Right renal pelvis (tissue), 4 donors: ENCODE data around the gene ZDHHC8. TPM values are rescaled to one million over a fixed set of nuclear protein-coding genes. Genes with fewer than 3 reads are reported as not detected.
A peak's percentile ranks its signal among the peaks of the same experiment; 100 is the strongest.

Experiments used
- DNase-seq, 4 donors: peaks; one replicate each; pipeline ENCODE4 v3.0.0-alpha.2; 2013; ENCODE audit warnings: low read depth in 4 of 4, low spot score in 3 of 4, missing footprints in 1 of 4
- polyA plus RNA-seq, 4 donors: library from polyadenylated mRNA; unstranded; fragments of 120-200 nt; gene quantifications; one replicate each; pipeline ENCODE4 v1.2.1, GENCODE V29; 2013; ENCODE audit not compliant: insufficient read length in 4 of 4

The ZDHHC8 gene
- polyA plus RNA-seq, 4 donors, result 34.7 to 55.9 (median 40.9) TPM

DNA sequence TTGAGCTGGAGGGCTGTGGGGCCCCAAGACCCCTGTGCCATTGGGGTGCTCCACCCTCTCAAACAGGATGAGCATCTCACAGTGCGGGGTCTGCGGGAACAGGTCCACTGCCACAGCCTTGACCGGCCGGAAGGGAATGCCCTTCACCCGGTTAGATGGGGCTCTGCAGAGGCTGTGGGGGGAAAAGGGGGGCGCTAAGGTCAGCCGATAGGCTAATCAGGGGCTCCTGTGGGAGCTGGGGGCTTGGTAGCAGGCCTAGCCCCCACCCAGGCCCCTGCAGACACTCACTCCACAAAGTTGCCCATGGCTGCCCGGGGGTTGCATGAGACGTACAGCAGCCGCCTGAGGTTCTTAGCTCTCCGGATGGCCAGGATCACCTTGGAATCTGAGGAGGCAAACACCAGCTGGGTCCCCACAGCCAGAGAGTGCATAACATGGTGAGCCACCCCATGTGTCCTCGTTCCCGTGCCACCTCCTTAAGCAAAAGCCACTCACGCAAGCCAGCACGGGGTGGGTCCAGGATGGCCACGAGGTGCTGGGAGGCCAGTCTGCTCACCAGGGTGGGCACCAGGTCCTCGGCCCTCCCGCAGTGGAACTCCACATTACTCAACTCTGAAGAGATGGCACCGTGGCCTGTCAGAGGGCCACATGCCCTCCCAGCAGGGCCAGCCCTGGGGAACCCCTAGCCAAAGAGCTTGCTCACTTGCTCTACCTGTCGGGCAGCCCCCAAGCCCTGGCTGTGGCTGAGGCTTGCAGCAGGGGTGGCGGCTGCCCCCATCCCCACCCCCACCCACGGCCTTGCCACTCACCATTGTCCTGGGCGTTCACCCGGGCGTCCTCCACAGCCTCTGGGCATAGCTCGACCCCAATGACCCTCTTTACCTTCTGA is 18.7 kb upstream of the ZDHHC8 start:
- DNase-seq, result no peak

GRCh38 chr22:20113551-20114310 is 17.9 kb upstream of the ZDHHC8 start:
- DNase-seq, result no peak

DNA sequence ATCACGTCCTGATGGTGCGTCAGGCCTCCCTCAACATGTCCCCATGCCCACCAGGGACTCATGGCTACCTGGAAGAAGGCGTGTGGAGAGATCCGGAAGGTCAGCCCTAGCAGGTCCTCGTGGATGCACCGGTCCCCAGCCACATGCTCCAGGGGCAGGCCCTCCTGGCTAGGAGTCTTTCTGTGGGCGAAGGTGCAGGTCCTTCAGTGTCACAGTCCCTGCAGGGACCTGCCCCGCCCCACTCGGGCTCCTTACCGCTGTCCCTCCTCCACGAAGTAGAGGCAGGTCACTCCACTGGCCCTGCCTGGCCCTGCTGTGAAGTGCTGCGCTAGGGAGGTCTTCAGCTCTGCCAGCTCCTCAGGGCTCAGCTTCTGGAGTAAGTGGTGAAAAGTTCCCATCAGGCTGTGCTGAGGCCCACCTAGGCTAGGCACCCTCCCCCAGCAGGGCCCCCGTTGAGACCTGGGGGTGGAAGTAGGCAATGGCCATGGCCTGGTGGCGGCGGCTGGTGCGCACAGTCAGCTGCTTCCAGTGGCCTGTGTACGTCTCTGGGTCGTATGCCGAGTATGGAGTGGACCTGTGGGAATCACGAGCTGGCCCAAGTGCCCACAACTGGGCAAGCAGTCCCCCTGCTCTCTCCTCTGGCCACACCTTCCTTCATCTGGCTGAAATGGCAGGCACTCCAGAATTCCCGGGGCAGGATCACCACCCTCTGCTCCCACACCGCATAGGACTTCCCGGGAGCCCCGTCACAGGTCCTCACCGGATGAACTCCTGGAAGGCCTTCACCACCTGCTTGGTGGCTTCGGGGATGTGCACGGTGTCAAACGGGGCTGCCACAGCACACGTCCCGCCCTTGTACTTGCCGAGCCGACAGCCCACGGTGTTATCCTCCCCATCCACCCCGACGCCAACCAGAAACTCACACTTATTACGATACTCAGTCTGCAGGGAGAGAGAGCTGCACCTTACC is 16.8 kb upstream of the ZDHHC8 start:
- DNase-seq, result no peak

DNA sequence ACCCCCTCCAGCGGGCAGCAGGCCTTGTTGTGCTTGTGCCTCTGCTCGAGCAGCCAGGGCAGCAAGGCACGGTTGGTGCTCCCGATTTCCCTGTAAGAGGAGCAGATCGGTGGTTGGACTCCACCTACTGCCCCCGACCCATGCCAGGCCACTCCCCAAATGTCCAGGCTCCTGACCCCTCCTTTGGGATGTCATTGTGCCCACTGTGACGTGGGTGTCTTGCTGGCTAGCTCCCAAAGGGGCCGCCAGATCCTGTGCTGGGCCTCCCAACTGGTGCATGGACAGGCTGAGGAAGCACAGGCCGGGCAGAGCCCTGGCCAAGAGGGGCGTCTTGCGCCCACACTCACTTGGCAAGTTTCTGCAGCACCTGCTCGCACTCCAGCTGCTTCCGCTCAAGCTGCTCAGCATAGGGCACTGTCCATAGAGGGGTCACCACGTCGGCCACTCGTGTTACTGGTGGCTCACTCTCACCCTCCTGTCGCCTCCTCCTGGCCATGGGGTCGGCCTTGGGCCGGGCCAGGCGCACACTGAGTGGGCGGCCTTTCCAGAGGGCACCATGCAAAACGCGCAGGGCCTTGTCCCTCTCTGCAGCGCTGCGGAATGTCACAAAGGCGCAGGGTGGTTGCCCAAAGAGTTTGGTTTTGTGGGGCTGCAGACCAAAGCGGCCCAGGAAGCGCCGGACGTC is 15.8 kb upstream of the ZDHHC8 start, which contains the start of gene RANBP1:
TSS of gene RANBP1 (plus strand) at position 414 of the 685 bp plus-strand sequence. CDS start at position 495, 81 bp downstream.
- DNase-seq, result no peak

DNA sequence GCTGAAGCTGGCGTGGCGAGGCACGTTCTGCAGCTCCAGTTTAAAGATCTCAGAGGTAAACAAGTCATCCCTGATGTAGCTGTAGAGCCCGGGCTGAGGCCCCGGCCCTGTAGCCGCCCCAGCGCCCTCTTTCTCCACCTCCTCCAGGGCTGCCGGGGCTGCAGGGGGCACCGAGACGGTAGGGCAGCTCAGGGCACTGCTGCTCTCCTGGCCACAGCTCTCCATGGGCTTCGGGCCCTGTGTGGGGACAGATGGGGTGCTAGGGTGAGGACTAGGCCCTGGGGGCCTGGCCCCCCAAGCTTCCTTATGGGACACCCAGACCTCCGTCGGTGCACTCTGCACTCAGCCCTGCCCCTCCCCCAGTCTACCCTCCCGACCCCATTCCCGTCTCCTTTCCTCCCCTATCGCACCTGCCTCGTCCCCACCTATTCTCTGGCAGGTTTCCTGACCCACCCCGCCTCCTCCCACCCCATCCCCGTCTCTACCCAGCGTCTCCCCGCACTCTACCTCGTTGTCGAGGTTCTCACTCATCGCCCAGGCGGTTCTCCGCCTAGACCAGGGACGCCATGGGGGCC is 15.1 kb upstream of the ZDHHC8 start:
- DNase-seq, result no peak

DNA sequence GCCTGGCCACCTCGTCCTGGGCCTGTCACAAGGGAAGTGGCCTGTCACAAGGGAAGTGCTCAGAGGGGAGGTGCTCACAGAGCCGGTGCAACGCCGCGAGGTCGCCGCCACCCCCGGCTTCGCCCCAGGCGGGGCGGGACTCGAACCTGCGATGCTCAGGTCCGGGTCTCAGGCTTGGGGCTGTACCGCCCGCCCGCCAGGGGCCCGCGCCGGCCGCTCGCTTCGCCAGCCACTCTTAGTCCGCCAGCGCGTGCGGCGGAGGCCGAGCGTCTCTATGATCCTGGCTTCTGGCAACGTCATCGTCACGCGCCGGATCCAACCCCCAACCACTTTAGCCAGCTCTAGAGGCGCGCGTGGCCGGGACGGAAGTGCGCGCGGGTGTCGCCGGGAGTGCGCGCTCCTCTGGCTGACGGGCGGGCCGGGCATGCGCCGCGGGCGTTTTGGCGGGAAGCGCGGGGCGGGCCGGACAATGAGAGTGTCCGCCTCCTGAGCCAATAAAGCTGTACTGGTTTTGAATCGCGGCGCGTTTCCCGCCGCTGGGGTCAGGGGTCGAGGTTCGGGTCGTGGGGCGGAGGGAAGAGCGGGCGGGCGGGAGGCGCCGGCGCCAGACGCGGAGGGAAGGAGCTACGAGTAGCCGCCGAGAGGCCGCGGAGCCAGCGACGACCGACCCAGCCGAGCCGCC is 14.5 kb upstream of the ZDHHC8 start, which contains the start of gene TRMT2A:
TSS of gene TRMT2A (minus strand) at position 276 of the 682 bp plus-strand sequence. CDS start 320 bp downstream, outside the sequence.
- DNase-seq, result peak; percentile 96 to 98 (median 97)

- DNase-seq, result no peak
These were observed 13.8 kb upstream of the ZDHHC8 start for GRCh38 chr22:20117633-20118299.

- DNase-seq, result no peak
These were observed 13.1 kb upstream of the ZDHHC8 start for GRCh38 chr22:20118300-20119020.

DNA sequence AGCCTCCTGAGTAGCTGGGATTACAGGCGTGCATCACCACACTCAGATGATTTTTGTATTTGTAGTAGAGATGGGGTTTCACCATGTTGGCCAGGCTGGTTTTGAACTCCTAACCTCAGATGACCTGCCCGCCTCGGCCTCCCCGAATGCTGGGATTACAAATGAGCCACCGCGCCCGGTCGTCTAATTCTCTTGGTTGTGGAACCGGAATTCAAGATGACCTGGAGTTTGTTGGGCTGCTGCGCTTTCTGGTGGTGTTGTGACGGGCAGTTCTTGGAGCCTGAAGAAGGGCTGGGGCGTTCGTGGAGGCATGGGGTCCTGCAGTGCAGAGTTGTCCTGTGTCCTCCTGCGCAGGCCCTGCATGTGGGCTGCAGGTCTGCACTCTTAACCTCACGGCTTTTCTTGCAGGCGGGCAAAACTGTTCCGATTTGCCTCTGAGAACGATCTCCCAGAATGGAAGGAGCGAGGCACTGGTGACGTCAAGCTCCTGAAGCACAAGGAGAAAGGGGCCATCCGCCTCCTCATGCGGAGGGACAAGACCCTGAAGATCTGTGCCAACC is 9.7 kb upstream of the ZDHHC8 start:
- DNase-seq, result no peak

DNA sequence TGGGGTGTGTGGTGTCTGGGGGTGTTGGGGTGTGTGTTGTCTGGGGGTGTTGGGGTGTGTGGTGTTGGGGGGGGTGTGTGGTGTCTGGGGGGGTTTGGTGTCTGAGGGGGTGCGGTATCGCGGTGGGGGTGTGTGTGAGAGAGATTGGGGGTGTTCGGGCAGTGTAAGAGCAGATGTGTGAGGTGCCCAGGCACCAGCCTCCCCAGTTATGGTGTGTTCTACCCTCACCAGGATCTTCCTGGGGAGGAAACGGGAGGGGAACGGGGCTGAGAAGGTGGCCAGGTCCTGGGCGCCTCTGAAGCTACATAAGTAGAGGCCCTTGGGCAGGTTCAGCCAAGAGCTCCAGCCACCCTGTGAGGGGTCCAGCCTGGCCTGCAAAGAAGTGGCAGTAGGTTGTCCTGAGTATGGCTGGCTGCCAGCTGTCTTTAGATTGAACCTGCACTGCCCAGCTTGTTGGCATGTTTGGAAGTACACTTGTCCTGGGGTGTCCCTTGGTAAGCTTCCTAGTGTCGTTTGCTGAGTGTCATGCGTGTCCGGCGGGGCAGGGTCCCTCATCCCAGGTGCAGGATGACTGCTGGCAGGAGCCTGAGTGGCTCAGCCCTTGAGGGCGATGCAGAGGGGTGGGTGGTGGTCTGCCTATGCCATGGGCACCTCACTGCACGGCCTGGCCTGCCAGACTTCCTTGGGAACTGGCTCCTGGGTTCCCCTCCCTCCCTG is 8.1 kb upstream of the ZDHHC8 start:
- no peak for DNase-seq

DNA sequence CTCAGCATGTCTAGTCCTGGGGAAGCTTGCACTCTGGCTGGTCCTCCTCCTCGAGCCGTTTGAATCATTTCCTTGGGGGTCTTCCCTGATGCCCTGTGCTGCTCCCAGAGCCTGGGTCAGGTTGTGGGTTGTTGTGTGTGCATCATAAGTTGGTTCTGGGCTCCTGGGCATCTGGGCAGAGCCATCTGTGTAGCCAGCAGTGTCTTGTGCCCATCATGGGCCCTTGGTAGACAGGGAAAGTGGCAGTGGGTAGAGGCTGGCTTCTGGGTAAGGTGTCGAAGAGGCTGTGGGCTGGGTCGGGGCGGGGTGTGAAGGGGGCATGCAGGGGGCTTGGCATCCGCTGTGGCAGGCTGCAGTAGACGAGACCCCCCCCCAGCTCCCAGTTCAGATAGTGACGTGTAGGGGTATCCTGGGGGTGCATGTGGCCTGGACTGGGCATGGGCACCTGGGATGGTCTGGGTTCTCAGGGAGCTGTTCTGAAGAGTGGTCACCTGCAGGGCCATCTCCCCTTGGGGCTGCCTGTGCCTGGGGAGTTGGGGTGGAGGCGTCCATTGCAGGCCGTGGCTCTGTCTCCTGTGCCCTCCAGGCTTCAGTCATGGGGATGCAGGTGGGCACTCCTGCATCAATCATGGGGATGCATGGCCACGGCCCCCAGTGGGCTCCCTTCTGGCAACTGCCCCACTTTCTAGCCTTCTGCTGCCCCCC is 7.4 kb upstream of the ZDHHC8 start:
- DNase-seq, result no peak

DNA sequence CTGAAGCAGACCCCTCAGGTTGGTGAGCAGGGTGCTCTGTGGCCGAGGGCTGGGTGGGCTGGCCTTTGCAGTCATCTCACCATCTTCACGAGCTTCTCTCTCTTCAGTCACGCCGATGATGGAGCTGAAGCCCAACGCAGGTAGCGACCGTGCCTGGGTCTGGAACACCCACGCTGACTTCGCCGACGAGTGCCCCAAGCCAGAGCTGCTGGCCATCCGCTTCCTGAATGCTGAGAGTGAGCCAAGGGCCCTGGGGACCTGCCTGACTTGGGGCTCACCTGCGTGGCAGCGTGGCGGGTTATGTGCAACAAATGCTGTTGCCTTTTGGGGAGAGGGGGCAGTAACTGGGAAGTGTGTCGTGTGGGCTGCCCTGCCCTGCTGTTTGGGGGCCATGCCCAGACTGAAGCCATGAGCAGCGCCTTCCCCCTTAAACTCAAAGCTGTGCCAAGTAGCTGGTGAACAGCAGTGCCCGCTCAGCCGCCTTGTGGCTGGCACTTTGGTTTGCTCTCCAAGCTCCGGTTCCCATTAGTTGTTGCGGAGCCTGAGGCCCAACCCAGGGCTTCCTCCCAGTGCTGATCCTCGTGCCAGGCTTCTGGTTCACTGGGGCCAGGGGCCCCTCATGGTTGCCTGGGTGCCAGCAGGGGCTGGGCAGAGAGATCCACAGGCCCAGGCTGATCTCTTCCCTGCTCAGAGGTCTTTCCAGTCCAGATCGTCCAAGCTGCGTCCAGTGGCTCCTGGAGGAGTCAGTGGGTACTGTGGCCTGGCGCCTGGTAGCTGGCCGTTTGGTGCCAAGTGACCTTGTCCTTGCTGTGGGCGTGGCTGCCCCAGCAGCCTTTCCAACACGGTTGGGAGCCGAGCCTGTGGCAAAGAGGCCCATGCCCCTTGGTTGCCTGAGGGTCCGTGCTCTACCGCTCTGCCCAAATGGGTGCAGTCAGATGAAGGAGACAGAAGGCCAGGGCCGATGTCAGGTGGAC is 6.1 kb upstream of the ZDHHC8 start:
- DNase-seq, result no peak

DNA sequence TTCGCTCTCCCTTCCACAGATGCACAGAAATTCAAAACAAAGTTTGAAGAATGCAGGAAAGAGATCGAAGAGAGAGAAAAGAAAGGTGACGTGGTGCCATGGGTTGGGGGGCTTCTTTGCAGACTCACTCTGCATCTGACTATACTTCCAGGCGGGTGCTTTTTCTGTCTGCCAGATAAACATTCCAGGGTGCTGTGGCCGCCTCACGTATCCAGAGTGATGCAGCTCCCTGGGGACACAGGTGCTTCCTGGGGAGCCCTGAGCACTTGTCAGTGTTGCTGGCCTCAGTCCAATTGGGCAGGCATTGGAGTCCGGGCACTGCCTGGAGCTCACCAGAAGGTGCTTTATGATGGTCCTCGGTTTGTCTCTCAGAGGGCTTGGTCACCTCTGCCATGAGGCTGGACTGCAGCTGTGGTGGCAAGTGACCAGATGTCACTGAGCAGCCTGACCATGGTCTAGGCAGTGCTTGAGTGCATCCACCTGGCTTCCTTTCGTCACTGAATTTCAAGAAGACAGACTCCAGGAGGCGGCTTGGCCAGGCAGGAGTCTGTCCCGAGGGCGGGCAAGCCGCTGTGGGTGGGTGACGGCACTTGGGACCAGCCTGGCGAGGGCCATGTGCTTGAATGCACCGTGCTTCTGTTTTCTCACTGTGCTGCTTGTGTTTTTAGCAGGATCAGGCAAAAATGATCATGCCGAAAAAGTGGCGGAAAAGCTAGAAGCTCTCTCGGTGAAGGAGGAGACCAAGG is 5.1 kb upstream of the ZDHHC8 start:
- DNase-seq, result no peak

DNA sequence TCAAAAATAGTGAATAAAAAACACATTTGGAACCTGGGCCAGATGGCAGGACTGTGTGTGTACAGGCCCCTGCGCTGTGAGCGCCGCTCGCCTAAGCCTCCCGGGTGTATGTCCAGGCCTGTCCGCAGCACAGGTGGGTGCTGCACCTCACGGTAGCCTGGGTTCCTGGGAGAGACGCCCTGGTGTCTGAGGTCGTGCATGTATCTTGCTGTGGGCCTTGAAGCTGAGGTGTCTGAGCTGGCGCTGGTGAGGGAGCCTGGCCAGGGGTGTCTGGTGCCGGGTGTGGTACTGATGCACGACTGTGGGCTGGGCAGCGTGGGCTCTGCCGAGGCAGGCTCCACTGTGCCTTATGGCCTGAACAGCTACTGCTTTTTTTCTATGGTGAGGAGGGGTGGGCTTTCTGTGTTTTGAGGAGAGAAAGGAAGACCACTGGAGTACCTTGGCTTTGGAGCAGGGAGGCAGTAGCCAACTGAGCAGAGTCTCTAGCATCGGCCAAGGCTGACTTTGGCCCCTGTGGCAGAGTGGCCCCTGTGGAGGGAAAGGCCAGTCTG is 4.2 kb upstream of the ZDHHC8 start:
- no peak for DNase-seq
